Heart left ventricle (tissue), 16 donors: Measurements from ENCODE around the gene OLIG2. TPM values are rescaled to one million over a fixed set of nuclear protein-coding genes. Genes with fewer than 3 reads are reported as not detected.
A peak's percentile ranks its signal among the peaks of the same experiment; 100 is the strongest.

ENCODE experiments used
- ATAC-seq, 4 donors: fragments of 200-7000 bp; cut with Tn5 transposase; one replicate each; pipeline ENCODE4 v1.9.1; 2020 to 2022; ENCODE audit warnings: moderate library complexity in 4 of 4, mild to moderate bottlenecking in 3 of 4, moderate number of reproducible peaks in 1 of 4
- DNase-seq, 5 donors: peaks; one replicate each; pipeline ENCODE4 v3.0.0-alpha.2; 2020
- H3K27ac ChIP-seq, 12 donors: fragments of 200-600 bp; sonication (generic) in 4 of 12; one replicate each; pipeline versions ENCODE4 v1.5.0 to v1.8.0; 2016 to 2022; ENCODE audit warnings: mild to moderate bottlenecking in 2 of 12
- H3K27me3 ChIP-seq, 9 donors: fragments of 200-600 bp; sonication (generic) in 2 of 9; one replicate each; pipeline versions ENCODE4 v1.5.1 to v1.8.0; 2016 to 2022; ENCODE audit warnings: mild to moderate bottlenecking in 3 of 9
- H3K36me3 ChIP-seq, 9 donors: fragments of 200-600 bp; sonication (generic) in 2 of 9; one replicate each; pipeline versions ENCODE4 v1.5.0 to v1.8.0; 2018 to 2022; ENCODE audit warnings: mild to moderate bottlenecking in 2 of 9
- H3K4me1 ChIP-seq, 12 donors: fragments of 200-600 bp; sonication (generic) in 4 of 12; one replicate each; pipeline versions ENCODE4 v1.5.0 to v1.8.0; 2016 to 2022; ENCODE audit warnings: mild to moderate bottlenecking in 3 of 12
- H3K4me3 ChIP-seq, 12 donors: fragments of 200-600 bp; sonication (generic) in 4 of 12; one replicate each; pipeline versions ENCODE4 v1.5.0 to v1.8.0; 2017 to 2022; ENCODE audit warnings: mild to moderate bottlenecking in 9 of 12, moderate library complexity in 4 of 12
- H3K9me3 ChIP-seq, 12 donors: fragments of 200-600 bp; sonication (generic) in 4 of 12; one replicate each; pipeline versions ENCODE4 v1.5.0 to v1.8.0; 2016 to 2022; ENCODE audit warnings: mild to moderate bottlenecking in 1 of 12
- POLR2A ChIP-seq, 2 donors: fragments of 450-650 bp; IDR thresholded peaks; one replicate each; pipeline ENCODE4 v1.6.1; 2017; ENCODE audit warnings: antibody characterized with exemption in 2 of 2, mild to moderate bottlenecking in 2 of 2, moderate library complexity in 2 of 2
- WGBS, 4 donors: extraction: QIAGEN DNeasy Blood & Tissue Kit in 2 of 4; methylation state at CpG; one replicate each; pipeline versions ENCODE4 v1.1.5 to v1.1.7; 2013 to 2018; 5-methylcytosine and 5-hydroxymethylcytosine counted together
- intact Hi-C, 10 donors: fragments of 100-400 bp; cut with DNase I; formaldehyde crosslinking; loops; one replicate each; pipeline versions ENCODE4 v1.11.1 to v1.14.2; 2022
- polyA plus RNA-seq, 2 donors: library from polyadenylated mRNA; stranded (reverse); fragments of 200-250 nt; gene quantifications; one replicate each; pipeline ENCODE4 v1.2.3, GENCODE V29; 2013
- total RNA-seq, 9 donors: library from RNA; depleted of rRNA in 2 of 9; stranded (reverse); fragments of >200 nt in 2 of 9; fragmentation: NEBNext Ultra II Directional in 3 of 9; extraction: Animal tissue kit (Norgen Biotek cat#: 25700) in 3 of 9; gene quantifications; one replicate each; pipeline versions ENCODE4 v1.1.0 to v1.2.4, GENCODE V29; 2016 to 2023
- TF ChIP-seq, protein P1 (sequence below), 12 donors: fragments of 200-600 bp; sonication (generic) in 4 of 12; IDR thresholded peaks; one replicate each; pipeline versions ENCODE4 v1.5.0 to v1.8.0; 2018 to 2022; ENCODE audit warnings: antibody characterized with exemption in 12 of 12, mild to moderate bottlenecking in 5 of 12
- donor health status: ischemic (EF 13 %, LVEDD 7.1; RV severe dilation, severe dysfunction).
- donor health status: healthy with polysubstance abuse.
- donor health status: DM: no; HTN: yes; CAD: no.
- donor health status: DM: no; HTN: no; CAD: no.
- donor health status: ischemic (EF 25% LVEDD 6.9; RV normal size, moderate dysfunction).
- donor health status: ischemic (EF 25% LVEDD 5.7; RV mildly dilated, moderate dysfunction).
- donor health status: healthy.
- donor health status: DM: yes; HTN: yes; CAD: no.
- donor health status: ischemic (EF 35%, LVEDD 5.7; RV mildly dilated, moderate dysfunction).
- donor health status: nonischemic (EF 11% LVEDD 7.7; RV severe dilation, severe dysfunction).
- donor health status: DM: yes; HTN: yes; CAD: no.
- donor health status: PGD.
- donor health status: ischemic (EF 29% LVEDD 5.4; RV normal size, mild dysfunction).
- donor health status: nonischemic (EF 23%, LVEDD 6.1; RV moderate dilation, normal function).

The OLIG2 gene
- total and polyA plus RNA-seq, 11 donors = not detected

DNA sequence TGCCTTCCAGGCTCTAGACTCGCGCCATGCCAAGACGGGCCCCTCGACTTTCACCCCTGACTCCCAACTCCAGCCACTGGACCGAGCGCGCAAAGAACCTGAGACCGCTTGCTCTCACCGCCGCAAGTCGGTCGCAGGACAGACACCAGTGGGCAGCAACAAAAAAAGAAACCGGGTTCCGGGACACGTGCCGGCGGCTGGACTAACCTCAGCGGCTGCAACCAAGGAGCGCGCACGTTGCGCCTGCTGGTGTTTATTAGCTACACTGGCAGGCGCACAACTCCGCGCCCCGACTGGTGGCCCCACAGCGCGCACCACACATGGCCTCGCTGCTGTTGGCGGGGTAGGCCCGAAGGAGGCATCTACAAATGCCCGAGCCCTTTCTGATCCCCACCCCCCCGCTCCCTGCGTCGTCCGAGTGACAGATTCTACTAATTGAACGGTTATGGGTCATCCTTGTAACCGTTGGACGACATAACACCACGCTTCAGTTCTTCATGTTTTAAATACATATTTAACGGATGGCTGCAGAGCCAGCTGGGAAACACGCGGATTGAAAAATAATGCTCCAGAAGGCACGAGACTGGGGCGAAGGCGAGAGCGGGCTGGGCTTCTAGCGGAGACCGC lies 2.0 kb upstream of the OLIG2 start:
- peak overlapping the region in 2 of 12 donors; percentile 3 to 31 for H3K4me3 ChIP-seq
- TF ChIP-seq, protein P1, sequence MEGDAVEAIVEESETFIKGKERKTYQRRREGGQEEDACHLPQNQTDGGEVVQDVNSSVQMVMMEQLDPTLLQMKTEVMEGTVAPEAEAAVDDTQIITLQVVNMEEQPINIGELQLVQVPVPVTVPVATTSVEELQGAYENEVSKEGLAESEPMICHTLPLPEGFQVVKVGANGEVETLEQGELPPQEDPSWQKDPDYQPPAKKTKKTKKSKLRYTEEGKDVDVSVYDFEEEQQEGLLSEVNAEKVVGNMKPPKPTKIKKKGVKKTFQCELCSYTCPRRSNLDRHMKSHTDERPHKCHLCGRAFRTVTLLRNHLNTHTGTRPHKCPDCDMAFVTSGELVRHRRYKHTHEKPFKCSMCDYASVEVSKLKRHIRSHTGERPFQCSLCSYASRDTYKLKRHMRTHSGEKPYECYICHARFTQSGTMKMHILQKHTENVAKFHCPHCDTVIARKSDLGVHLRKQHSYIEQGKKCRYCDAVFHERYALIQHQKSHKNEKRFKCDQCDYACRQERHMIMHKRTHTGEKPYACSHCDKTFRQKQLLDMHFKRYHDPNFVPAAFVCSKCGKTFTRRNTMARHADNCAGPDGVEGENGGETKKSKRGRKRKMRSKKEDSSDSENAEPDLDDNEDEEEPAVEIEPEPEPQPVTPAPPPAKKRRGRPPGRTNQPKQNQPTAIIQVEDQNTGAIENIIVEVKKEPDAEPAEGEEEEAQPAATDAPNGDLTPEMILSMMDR (IDR thresholded peaks at IDR 0.05) = no peak
- no peak for TF ChIP-seq POLR2A (IDR thresholded peaks at IDR 0.05)

DNA sequence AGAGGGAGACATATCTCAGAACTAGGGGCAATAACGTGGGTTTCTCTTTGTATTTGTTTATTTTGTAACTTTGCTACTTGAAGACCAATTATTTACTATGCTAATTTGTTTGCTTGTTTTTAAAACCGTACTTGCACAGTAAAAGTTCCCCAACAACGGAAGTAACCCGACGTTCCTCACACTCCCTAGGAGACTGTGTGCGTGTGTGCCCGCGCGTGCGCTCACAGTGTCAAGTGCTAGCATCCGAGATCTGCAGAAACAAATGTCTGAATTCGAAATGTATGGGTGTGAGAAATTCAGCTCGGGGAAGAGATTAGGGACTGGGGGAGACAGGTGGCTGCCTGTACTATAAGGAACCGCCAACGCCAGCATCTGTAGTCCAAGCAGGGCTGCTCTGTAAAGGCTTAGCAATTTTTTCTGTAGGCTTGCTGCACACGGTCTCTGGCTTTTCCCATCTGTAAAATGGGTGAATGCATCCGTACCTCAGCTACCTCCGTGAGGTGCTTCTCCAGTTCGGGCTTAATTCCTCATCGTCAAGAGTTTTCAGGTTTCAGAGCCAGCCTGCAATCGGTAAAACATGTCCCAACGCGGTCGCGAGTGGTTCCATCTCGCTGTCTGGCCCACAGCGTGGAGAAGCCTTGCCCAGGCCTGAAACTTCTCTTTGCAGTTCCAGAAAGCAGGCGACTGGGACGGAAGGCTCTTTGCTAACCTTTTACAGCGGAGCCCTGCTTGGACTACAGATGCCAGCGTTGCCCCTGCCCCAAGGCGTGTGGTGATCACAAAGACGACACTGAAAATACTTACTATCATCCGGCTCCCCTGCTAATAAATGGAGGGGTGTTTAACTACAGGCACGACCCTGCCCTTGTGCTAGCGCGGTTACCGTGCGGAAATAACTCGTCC lies 1.3 kb upstream of the OLIG2 start:
- peaks cover 0 to 80% (median 38%) of the 10 kb centered on the region in 12 donors for H3K4me1 ChIP-seq
- TF ChIP-seq, protein P1 (IDR thresholded peaks at IDR 0.05) = no peak
- TF ChIP-seq POLR2A (IDR thresholded peaks at IDR 0.05) = no peak
- H3K9me3 ChIP-seq = no peaks in the 10 kb centered on the region
- intact Hi-C loops = loop anchor here in 1 of 10 donors (5.0 kb wide), 1 partner anchor 43 kb away; no protein-coding TSS in a partner anchor
- H3K27me3 ChIP-seq = peaks cover 78 to 100% (median 99%) of the 10 kb centered on the region in 9 donors
- 5 to 7% (median 5%) methylated on average over 38 to 40 of the region's 40 CpGs for WGBS, 4 donors
- no peak for DNase-seq
- no peak for ATAC-seq
- no peaks in the 10 kb centered on the region for H3K36me3 ChIP-seq
- H3K27ac ChIP-seq = no peak overlapping the region
- peak overlapping the region in 2 of 12 donors; percentile 3 to 31 for H3K4me3 ChIP-seq

More for the DNA sequence above, 2.0 kb upstream of the OLIG2 start:
- no peak for DNase-seq
- no peak for ATAC-seq
- H3K4me1 ChIP-seq = peaks cover 0 to 78% (median 31%) of the 10 kb centered on the region in 12 donors
- no peaks in the 10 kb centered on the region for H3K9me3 ChIP-seq
- intact Hi-C loops = no loop called here
- H3K27ac ChIP-seq = no peak overlapping the region
- 2 to 6% (median 3%) methylated on average over 34 to 49 of the region's 49 CpGs for WGBS, 4 donors
- H3K36me3 ChIP-seq = no peaks in the 10 kb centered on the region
- peaks cover 76 to 100% (median 98%) of the 10 kb centered on the region in 9 donors for H3K27me3 ChIP-seq

DNA sequence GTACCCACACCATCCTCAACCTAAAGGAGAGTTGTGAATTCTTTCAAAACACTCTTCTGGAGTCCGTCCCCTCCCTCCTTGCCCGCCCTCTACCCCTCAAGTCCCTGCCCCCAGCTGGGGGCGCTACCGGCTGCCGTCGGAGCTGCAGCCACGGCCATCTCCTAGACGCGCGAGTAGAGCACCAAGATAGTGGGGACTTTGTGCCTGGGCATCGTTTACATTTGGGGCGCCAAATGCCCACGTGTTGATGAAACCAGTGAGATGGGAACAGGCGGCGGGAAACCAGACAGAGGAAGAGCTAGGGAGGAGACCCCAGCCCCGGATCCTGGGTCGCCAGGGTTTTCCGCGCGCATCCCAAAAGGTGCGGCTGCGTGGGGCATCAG lies 638 bp upstream of the OLIG2 start:
- no peaks in the 10 kb centered on the region for H3K36me3 ChIP-seq
- DNase-seq (no peak), ATAC-seq (no peak)
- H3K9me3 ChIP-seq = no peaks in the 10 kb centered on the region
- H3K4me3 ChIP-seq = no peak overlapping the region
- no peak overlapping the region for H3K27ac ChIP-seq
- 2 to 5% (median 2%) methylated on average over 20 to 22 of the region's 22 CpGs for WGBS, 4 donors
- H3K4me1 ChIP-seq = peaks cover 0 to 76% (median 35%) of the 10 kb centered on the region in 12 donors
- intact Hi-C loops = loop anchor here in 1 of 10 donors (5.0 kb wide), 1 partner anchor 42 kb away; no protein-coding TSS in a partner anchor
- TF ChIP-seq POLR2A (IDR thresholded peaks at IDR 0.05) = no peak
- TF ChIP-seq, protein P1 (IDR thresholded peaks at IDR 0.05) = no peak
- H3K27me3 ChIP-seq = peaks cover 79 to 100% (median 99%) of the 10 kb centered on the region in 9 donors

DNA sequence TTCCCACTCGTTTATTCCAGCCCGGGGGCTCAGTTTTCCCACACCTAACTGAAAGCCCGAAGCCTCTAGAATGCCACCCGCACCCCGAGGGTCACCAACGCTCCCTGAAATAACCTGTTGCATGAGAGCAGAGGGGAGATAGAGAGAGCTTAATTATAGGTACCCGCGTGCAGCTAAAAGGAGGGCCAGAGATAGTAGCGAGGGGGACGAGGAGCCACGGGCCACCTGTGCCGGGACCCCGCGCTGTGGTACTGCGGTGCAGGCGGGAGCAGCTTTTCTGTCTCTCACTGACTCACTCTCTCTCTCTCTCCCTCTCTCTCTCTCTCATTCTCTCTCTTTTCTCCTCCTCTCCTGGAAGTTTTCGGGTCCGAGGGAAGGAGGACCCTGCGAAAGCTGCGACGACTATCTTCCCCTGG lies 716 bp downstream of the OLIG2 start:
- Histone ChIP-seq H3K9me3 (no peaks in the 10 kb centered on the region), H3K36me3 (no peaks in the 10 kb centered on the region), H3K4me3 (peak overlapping the region in 2 of 12 donors; percentile 20 to 21), H3K27me3 (peaks cover 86 to 100% (median 99%) of the 10 kb centered on the region in 9 donors), H3K27ac (no peak overlapping the region), H3K4me1 (peaks cover 0 to 72% (median 33%) of the 10 kb centered on the region in 12 donors)
- ATAC-seq = no peak
- 3 to 9% (median 5%) methylated on average over 21 of the region's 21 CpGs for WGBS, 4 donors
- intact Hi-C loops = loop anchor here in 1 of 10 donors (5.0 kb wide), 1 partner anchor 41 kb away; no protein-coding TSS in a partner anchor
- no peak for TF ChIP-seq POLR2A (IDR thresholded peaks at IDR 0.05)
- TF ChIP-seq, protein P1 (IDR thresholded peaks at IDR 0.05) = no peak
- DNase-seq = no peak
